ENCODE results near the gene PLEKHJ1. TPM values are rescaled to one million over a fixed set of nuclear protein-coding genes. Genes with fewer than 3 reads are reported as not detected.

Gene PLEKHJ1
- total RNA-seq, 1 donor from 2014 or later, result 34.2 TPM

DNA sequence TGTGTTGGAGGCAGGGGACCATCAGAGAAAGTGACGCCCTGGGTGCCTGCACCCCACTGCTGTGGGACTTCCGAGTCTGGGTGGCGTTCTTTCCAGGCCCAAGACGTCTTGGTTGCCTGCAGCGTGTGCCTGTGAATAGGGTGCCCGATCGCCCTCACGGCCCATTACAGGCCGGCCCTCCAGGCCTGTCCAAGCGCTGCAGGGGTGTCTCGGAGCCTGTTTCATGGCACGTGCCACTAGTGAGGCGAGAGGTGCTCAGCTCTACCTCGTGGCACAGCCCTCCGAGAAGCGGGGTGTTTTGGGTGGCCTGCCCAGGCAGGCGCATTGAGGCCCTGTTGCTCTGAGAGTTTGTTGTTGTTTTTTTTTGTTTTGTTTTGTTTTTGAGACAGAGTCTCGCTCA is 42.3 kb downstream of the PLEKHJ1 start:
- intact Hi-C loops (cut with DNase I), result no loop called here
- DNase-seq (ENCODE audit: low spot score), result no peak
- ATAC-seq, result no peak

DNA sequence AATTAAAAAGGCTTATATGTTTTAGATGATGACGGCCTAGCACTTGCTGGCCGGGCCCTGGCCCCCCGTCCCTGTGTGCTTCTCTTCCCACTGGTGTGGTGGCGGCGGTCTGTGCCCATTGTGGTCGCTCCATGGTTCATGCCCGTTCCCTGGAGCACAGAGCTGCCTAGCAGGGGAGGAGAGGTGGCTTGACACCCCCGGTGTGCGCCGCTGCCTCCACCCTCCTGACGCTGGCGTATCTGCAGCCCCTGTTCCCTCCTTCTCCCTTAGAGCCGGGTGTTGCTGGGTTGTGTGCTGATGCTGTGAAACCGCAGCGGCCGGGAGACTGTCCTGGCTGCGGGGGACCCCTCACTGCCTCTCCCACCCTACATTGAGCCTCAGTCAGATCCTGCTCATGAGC is 43.3 kb downstream of the PLEKHJ1 start:
- intact Hi-C loops (cut with DNase I), result no loop called here
- no peak for ATAC-seq
- no peak for DNase-seq (ENCODE audit: low spot score)

DNA sequence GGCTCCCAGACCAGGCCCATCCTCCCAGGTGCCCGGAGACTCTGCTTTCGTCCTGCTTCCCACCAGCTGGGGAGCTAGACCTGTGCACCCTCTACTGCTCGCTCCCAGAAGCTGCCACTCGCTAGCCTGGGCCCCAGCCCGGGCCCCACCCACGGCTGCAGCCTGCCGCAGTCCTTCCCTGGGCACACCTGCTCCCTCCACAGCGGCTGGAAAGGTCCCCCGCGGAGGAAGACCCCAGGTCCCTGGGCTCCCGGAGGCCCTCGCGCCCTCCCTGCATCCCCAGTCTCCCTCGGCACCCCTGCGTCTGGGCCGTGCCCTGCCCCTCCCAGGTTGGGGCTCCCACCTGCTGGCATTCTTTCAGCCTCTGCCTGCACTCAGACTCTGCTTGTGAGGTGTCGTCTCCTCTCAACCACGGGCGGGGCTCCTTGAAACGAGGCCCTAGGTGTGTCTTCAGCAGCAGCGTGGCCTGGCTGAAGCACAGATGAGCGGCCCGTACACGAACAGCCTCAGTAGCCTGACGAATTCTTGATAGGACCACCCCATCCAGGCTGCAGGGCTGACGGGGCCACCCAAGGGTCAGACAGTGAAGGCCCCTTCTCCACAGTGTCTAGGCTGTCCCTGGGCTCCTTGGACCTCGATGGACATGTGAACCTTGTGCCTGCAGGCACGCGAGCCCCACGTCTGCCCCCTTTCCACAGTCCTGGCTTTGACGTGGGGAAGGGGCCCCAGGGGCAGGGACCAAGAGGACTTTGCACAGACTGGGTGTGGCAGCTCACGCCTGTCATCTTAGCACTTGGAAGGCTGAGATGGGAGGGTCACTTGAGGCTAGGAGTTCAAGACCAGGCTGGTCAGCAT is 44.4 kb downstream of the PLEKHJ1 start:
- no peak for DNase-seq (ENCODE audit: low spot score)
- intact Hi-C loops (cut with DNase I), result no loop called here
- no peak for ATAC-seq

DNA sequence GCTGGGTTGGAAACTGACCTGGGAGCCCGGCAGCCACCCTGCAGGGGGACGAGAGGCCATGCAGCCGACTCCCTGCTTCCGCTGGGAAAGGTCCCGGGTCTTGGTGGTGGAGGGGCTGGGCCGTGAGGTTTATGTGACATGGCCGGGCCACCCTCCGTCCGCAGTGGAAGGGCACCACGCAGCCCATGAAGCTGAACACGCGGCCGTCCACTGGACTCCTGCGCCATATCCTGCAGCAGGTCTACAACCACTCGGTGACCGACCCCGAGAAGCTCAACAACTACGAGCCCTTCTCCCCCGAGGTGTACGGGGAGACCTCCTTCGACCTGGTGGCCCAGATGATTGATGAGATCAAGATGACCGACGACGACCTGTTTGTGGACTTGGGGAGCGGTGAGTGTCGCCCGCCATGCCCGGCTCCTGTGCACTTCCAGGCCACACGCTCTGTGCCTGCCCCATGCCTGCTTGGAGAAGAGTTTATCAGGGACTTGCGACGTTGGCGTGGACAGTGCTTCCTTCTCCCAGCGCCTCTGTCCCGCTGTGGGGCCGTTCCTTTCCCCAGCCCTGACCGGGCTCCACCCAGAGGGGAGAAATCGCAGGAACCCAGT is 45.2 kb downstream of the PLEKHJ1 start:
- intact Hi-C loops (cut with DNase I), result no loop called here

DNA sequence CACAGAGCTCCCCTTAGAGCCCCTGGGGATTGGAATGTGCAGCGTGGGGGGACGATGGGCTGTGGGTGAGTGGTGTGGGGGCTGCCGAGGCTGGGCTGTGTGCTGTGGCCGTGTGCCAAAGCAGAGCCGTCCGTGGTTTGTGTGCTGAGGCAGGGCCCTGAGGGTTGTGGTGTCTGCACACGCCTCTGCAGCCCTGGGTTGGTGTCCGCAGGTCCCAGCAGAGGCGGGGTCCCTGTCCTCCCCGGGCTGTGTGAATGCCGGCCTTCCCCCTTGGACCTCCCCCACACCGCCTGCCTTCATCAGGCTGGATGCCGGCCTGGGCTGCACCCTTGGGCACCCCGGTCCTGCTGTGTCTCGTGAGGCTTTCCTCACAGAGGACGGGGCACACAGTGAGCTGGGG is 46.2 kb downstream of the PLEKHJ1 start:
- no peak for ATAC-seq
- intact Hi-C loops (cut with DNase I), result no loop called here
- DNase-seq (ENCODE audit: low spot score), result no peak

More for the DNA sequence above, 45.2 kb downstream of the PLEKHJ1 start:
- ATAC-seq (no peak), DNase-seq (ENCODE audit: low spot score) (no peak)

DNA sequence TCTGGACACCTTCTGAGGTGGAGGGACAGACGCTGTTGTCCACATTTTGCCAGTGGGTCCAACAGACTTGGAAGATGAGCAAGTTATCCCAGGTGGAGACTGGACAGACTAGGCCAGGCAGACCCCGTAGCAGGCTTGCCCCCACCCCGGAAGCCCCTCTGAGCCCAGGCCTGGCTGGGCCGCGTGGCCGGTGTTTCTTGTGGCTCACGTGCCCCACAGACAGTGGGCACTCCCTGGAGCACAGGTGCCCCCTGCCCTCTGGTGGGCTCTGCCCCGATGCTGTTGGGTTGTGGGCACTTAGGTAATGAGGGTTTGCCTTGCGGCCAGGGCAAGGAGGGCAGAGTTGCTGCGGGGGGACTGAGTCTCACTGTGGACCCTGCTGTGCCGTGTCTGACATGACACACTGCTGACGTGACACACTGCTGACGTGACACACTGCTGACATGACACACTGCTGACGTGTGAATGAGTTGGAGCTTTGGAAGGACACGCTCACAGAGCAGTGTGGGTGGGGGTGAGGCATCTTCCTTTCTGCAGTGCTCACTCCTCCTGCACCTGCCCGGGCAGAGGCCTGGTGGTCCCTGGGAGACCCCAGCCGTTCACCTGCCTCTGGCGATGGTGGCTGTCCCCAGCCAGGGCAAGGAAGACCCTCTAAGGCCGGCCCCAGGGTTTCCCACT is 47.3 kb downstream of the PLEKHJ1 start:
- no peak for ATAC-seq
- intact Hi-C loops (cut with DNase I), result no loop called here

DNA sequence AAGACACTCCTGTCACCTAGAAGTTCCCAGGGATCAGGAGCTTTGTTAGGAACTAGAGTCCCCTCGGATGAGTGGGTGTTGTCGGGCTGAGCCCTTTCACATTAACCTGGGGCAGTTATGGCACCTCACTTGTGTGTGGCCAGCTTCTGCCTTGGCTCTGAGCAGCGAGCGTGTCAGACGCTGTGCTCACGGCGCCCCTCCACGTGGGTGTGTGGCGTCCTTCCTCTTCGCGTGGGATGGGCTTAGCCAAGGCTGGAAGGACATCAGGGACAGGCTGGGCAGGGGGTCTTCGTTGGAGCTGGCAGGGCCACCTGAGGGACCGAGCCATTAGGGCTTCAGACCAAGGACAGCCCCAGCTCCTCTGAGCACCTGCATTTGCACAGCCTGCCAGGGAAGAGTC is 49.0 kb downstream of the PLEKHJ1 start:
- intact Hi-C loops (cut with DNase I), result no loop called here
- DNase-seq (ENCODE audit: low spot score) (no peak), ATAC-seq (no peak)

More for the DNA sequence above, 47.3 kb downstream of the PLEKHJ1 start:
- no peak for DNase-seq (ENCODE audit: low spot score)

DNA sequence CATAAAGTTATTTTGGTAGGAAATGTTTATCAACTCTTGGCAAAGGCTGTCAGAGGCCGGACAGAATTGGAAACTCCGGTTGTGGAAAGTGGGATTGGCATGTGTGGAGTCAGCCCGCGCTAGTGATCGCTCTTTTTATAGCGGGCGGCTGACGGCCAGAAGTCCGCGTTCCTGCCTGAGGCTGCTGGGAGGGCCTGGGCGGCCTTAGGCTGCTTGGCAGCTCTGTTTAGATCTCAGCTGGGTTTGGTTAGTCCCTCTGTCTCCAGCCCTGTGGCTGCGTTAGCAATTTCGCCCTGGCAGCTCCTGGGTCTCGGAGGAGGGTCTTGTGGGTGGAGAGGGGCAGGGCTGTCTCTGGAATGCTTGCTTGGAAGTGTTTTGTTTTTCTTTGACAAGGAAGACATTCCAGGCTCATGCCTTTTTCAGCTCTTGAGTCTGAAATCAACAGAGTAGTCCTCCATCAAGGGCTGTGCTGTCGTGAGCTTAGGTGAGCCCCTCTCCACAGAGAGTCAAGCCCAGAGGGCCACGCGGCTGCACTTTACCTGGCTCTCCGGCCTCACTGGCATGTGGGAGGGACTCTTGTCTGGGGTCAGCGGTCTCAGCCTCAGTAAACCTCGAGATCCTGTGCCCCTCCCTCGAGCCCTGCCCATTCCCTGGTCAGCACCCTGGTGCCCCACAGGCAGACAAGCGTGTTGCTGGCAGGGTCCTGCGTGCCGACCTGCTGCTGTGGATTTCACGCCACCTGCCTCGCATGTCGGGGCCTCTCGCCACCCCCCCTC is 49.9 kb downstream of the PLEKHJ1 start:
- DNase-seq (ENCODE audit: low spot score), result peak; percentile 89
- intact Hi-C loops (cut with DNase I), result no loop called here
- ATAC-seq, result peak; percentile 94

DNA sequence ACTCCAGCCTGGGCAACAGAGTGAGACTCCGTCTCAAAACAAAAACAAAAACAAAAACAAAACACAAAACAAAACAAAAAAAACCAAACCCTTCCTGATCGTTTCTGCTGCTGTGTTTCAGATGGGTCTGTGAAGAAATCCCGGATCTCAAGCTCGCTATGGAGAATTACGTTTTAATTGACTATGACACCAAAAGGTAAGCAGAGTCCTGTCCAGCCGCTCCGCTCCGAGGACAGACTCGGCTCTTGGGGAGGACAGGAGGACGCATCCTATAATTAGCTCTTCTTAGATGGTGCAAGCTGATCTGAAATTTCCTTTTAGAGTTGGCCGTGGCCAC is 50.4 kb downstream of the PLEKHJ1 start:
- intact Hi-C loops (cut with DNase I), result no loop called here
- ATAC-seq, result no peak

DNA sequence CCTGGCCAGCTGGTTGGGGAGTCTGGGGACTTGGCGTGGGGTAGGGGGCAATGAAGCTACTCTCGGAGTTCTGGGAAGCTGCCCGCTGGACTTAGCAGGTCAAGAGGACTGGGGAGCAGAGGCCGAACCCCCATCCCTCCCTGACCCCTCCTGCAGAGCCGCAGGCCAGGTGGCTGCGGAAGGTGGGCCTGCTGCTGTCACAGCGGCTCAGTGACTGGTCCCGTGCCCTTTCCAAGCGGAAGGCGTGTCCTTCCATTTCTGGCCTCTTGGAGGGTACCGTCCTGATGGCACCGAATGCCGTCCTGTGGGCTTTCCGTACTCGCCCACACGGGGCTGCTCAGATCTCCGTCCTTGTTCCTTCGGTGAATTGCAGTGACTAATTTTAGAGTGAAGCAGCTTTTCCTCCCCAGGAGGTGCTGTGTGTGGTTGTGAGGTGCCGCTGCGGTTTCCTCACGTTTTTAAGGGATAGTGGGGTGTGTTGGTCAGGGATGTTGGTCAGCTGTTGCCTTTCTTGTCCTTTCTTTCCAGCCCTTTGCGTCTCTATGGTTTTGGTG is 51.6 kb downstream of the PLEKHJ1 start:
- DNase-seq (ENCODE audit: low spot score) (no peak), ATAC-seq (no peak)
- intact Hi-C loops (cut with DNase I), result no loop called here

More for the DNA sequence above, 50.4 kb downstream of the PLEKHJ1 start:
- DNase-seq (ENCODE audit: low spot score), result no peak

Small RNAs within 50 kb of the gene (microRNA-seq; reads per million reads assigned to microRNA genes)
- 1.4 reads per million for gene MIR1227
- gene MIR4321, result not detected

Other genes with a start within 250 kb of the PLEKHJ1 start
- 65.7 TPM for gene BTBD2, start 220.6 kb downstream of the PLEKHJ1 start, total RNA-seq
- gene MKNK2, start 185.1 kb downstream of the PLEKHJ1 start, total RNA-seq, result 140 TPM
- gene MOB3A, start 140.0 kb downstream of the PLEKHJ1 start, total RNA-seq, result 54.0 TPM
- 37.8 TPM for gene IZUMO4, start 139.4 kb downstream of the PLEKHJ1 start, total RNA-seq
- gene AP3D1, start 84.8 kb downstream of the PLEKHJ1 start, total RNA-seq, result 81.4 TPM
- 26.3 TPM for gene DOT1L, start 72.4 kb downstream of the PLEKHJ1 start, total RNA-seq
- 65.0 TPM for gene SF3A2, start 495 bp upstream of the PLEKHJ1 start, total RNA-seq
- gene AMH, start 13.0 kb upstream of the PLEKHJ1 start, total RNA-seq, result 1.3 TPM
- not detected for gene JSRP1, start 20.1 kb upstream of the PLEKHJ1 start, total RNA-seq
- 0.71 TPM for gene PEAK3, start 45.8 kb upstream of the PLEKHJ1 start, total RNA-seq
- not detected for gene LINGO3, start 71.8 kb upstream of the PLEKHJ1 start, total RNA-seq
- 46.9 TPM for gene LSM7, start 92.3 kb upstream of the PLEKHJ1 start, total RNA-seq
- 48.0 TPM for gene SPPL2B, start 92.4 kb upstream of the PLEKHJ1 start, total RNA-seq
- gene TMPRSS9, start 123.9 kb upstream of the PLEKHJ1 start, total RNA-seq, result not detected
- 37.3 TPM for gene TIMM13, start 191.3 kb upstream of the PLEKHJ1 start, total RNA-seq
- 16.3 TPM for gene LMNB2, start 220.6 kb upstream of the PLEKHJ1 start, total RNA-seq
- 136 TPM for gene GADD45B, start 239.8 kb upstream of the PLEKHJ1 start, total RNA-seq

All from sciatic nerve (tissue), 2 donors.